Nephron progenitor cell (in vitro differentiated cells): ENCODE results near the gene GPR161.

Experiments used
- DNase-seq: peaks from one replicate; pipeline ENCODE4 v3.0.0; 2021
- H3K27ac Mint-ChIP-seq: 2 replicates; pipeline ENCODE4 v1.8.0; 2021; ENCODE audit warnings: mild to moderate bottlenecking, moderate library complexity, mixed read lengths
- H3K27me3 Mint-ChIP-seq: 2 replicates; pipeline ENCODE4 v1.8.0; 2021; ENCODE audit warnings: mild to moderate bottlenecking, low read depth, mixed read lengths; ENCODE audit not compliant: poor library complexity
- H3K36me3 Mint-ChIP-seq: 2 replicates; pipeline ENCODE4 v1.8.0; 2021; ENCODE audit warnings: low read depth, mixed read lengths
- H3K4me1 Mint-ChIP-seq: 2 replicates; pipeline ENCODE4 v1.8.0; 2021; ENCODE audit warnings: mixed read lengths
- H3K4me3 Mint-ChIP-seq: 2 replicates; pipeline ENCODE4 v1.8.0; 2021; ENCODE audit warnings: mild to moderate bottlenecking, moderate library complexity, mixed read lengths
- H3K9me3 Mint-ChIP-seq: 2 replicates; pipeline ENCODE4 v1.8.0; 2021; ENCODE audit warnings: mild to moderate bottlenecking, moderate library complexity, mixed read lengths
- CTCF ChIP-seq: fragments of 200-600 bp; sonication (generic); IDR thresholded peaks from 2 replicates; pipeline ENCODE4 v1.5.0; 2021; ENCODE audit warnings: antibody characterized with exemption

GPR161 gene

GRCh38 chr1:168101336-168101735 lies 35.4 kb downstream of the GPR161 start:
- no peak for TF ChIP-seq CTCF
- no peaks in the 10 kb centered on the region for H3K9me3 Mint-ChIP-seq
- DNase-seq = no peak
- H3K27ac Mint-ChIP-seq = no peak overlapping the region
- H3K4me3 Mint-ChIP-seq = no peak overlapping the region
- no peaks in the 10 kb centered on the region for H3K27me3 Mint-ChIP-seq
- H3K4me1 Mint-ChIP-seq = peaks cover 35% of the 10 kb centered on the region
- peaks cover 69% of the 10 kb centered on the region for H3K36me3 Mint-ChIP-seq

- Mint-ChIP-seq H3K36me3 (peaks cover 69% of the 10 kb centered on the region), H3K4me1 (peaks cover 27% of the 10 kb centered on the region), H3K9me3 (no peaks in the 10 kb centered on the region), H3K4me3 (no peak overlapping the region), H3K27me3 (no peaks in the 10 kb centered on the region), H3K27ac (no peak overlapping the region)
- TF ChIP-seq CTCF = no peak
- no peak for DNase-seq
Measured at GRCh38 chr1:168100315-168101002, 36.3 kb downstream of the GPR161 start.

GRCh38 chr1:168099337-168099801 lies 37.4 kb downstream of the GPR161 start:
- no peak for TF ChIP-seq CTCF
- Mint-ChIP-seq H3K27me3 (no peaks in the 10 kb centered on the region), H3K36me3 (peaks cover 71% of the 10 kb centered on the region), H3K4me1 (peaks cover 19% of the 10 kb centered on the region), H3K4me3 (no peak overlapping the region), H3K9me3 (no peaks in the 10 kb centered on the region), H3K27ac (no peak overlapping the region)
- DNase-seq = no peak

- Mint-ChIP-seq H3K4me1 (peaks cover 20% of the 10 kb centered on the region), H3K27me3 (no peaks in the 10 kb centered on the region), H3K36me3 (peaks cover 71% of the 10 kb centered on the region), H3K27ac (no peak overlapping the region), H3K9me3 (no peaks in the 10 kb centered on the region), H3K4me3 (no peak overlapping the region)
- no peak for TF ChIP-seq CTCF
- DNase-seq = no peak
Measured at GRCh38 chr1:168098534-168099320, 38.0 kb downstream of the GPR161 start.

GRCh38 chr1:168097921-168098528 lies 38.7 kb downstream of the GPR161 start:
- no peak overlapping the region for H3K27ac Mint-ChIP-seq
- no peak for TF ChIP-seq CTCF
- no peaks in the 10 kb centered on the region for H3K27me3 Mint-ChIP-seq
- H3K4me1 Mint-ChIP-seq = peaks cover 20% of the 10 kb centered on the region
- H3K4me3 Mint-ChIP-seq = no peak overlapping the region
- DNase-seq = no peak
- H3K9me3 Mint-ChIP-seq = no peaks in the 10 kb centered on the region
- H3K36me3 Mint-ChIP-seq = peaks cover 68% of the 10 kb centered on the region
